Small intestine (tissue), 7 donors: Measurements from ENCODE around the gene UQCC5. TPM values are rescaled to one million over a fixed set of nuclear protein-coding genes. Genes with fewer than 3 reads are reported as not detected.

Experiments used
- DNase-seq, 2 donors: peaks; one replicate each; pipeline versions ENCODE4 v3.0.0 to v3.0.0-alpha.2; 2013
- FAIRE-seq: peaks from 2 replicates; lab custom pipeline; 2012; peaks lifted over from hg19 to GRCh38; lab: Jason Lieb, UNC
- H3K27ac ChIP-seq, 3 donors: one replicate each; pipeline ENCODE4 v1.5.1; 2013; ENCODE audit warnings: low read length in 2 of 3, mild to moderate bottlenecking in 2 of 3, control low read depth in 1 of 3, inconsistent platforms in 1 of 3, low read depth in 1 of 3, moderate library complexity in 1 of 3
- H3K27me3 ChIP-seq, 3 donors: one replicate each; pipeline ENCODE4 v1.6.1; 2013; ENCODE audit warnings: low read length in 3 of 3, inconsistent platforms in 1 of 3; ENCODE audit not compliant: control insufficient read depth in 3 of 3, insufficient read depth in 3 of 3
- H3K36me3 ChIP-seq, 3 donors: one replicate each; pipeline ENCODE4 v1.6.1; 2013; ENCODE audit warnings: low read length in 3 of 3, inconsistent platforms in 1 of 3, low read depth in 1 of 3, mild to moderate bottlenecking in 1 of 3, moderate library complexity in 1 of 3; ENCODE audit not compliant: control insufficient read depth in 3 of 3, insufficient read depth in 2 of 3
- H3K4me1 ChIP-seq, 3 donors: one replicate each; pipeline ENCODE4 v1.6.1; 2013; ENCODE audit warnings: low read length in 2 of 3, inconsistent platforms in 1 of 3, low read depth in 1 of 3, mild to moderate bottlenecking in 1 of 3, moderate library complexity in 1 of 3; ENCODE audit not compliant: control insufficient read depth in 3 of 3, insufficient read depth in 2 of 3
- H3K4me3 ChIP-seq, 3 donors: one replicate each; pipeline ENCODE4 v1.5.1; 2013; ENCODE audit warnings: low read length in 3 of 3, control low read depth in 1 of 3, inconsistent platforms in 1 of 3, low read depth in 1 of 3, mild to moderate bottlenecking in 1 of 3, moderate library complexity in 1 of 3
- H3K9me3 ChIP-seq, 2 donors: one replicate each; pipeline ENCODE4 v1.6.1; 2013; ENCODE audit warnings: low read depth in 1 of 2, low read length in 1 of 2; ENCODE audit not compliant: control insufficient read depth in 2 of 2, insufficient read depth in 1 of 2
- WGBS, 3 donors: extraction: QIAGEN DNeasy Blood & Tissue Kit; methylation state at CpG; one replicate each; pipeline ENCODE4 v1.1.7; 2013; 5-methylcytosine and 5-hydroxymethylcytosine counted together
- polyA plus RNA-seq, 4 donors: library from polyadenylated mRNA; stranded (reverse) in 3 of 4; unstranded in 1 of 4; fragments of 200-250 nt in 3 of 4; fragments of 120-200 nt in 1 of 4; gene quantifications; one replicate each; pipeline versions ENCODE4 v1.2.1 to v1.2.3, GENCODE V29; 2013
- donor health status: healthy with polysubstance abuse.
- donor health status: control.
- donor health status: control.
- donor health status: Bipolar disorder and iron deficiency.
- donor health status: healthy.

The UQCC5 gene
- polyA plus RNA-seq, 4 donors = 8.9 to 38.9 (median 20.3) TPM

DNA sequence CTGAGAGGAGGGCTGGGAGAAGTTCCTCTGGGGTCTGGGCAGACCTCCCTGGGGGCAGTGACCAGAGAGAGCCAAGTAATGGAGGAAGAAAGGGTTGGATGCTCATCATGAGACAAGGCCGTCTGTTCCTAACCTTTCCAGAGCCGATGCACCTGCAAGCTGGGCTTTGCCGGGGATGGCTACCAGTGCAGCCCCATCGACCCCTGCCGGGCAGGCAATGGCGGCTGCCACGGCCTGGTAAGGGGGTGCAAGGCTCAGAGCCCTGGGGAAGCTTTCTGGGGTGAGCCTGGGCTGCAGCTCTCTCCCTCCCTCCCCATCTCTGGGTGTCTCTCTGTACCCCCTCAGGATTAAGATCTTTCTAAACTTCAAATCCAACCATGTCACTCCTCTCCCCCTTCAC is 24.9 kb upstream of the UQCC5 start:
- Histone ChIP-seq H3K9me3 (no peaks in the 10 kb centered on the region), H3K27ac (no peak overlapping the region), H3K36me3 (peaks cover 0 to 4% (median 0%) of the 10 kb centered on the region in 3 donors), H3K4me3 (no peak overlapping the region), H3K27me3 (no peaks in the 10 kb centered on the region), H3K4me1 (no peaks in the 10 kb centered on the region)
- no peak for DNase-seq
- FAIRE-seq = no peak
- WGBS, 3 donors = 77 to 86% (median 80%) methylated on average over 7 of the region's 7 CpGs

DNA sequence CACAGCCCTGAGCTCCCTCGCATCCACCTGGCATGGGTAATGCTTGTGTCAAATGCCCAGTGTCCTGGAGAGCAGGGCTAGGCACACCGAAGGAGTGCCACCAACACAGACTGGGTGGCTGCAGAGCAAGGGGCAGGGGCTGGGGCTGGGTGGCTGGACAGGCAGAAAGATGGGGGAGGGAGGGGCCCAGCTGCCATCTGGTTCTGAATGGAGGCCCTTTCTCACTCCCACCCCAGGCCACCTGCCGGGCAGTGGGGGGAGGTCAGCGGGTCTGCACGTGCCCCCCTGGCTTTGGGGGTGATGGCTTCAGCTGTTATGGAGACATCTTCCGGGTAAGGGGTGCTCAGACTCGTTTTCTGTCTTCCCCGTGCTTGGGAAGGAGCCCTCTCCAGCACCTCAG is 24.3 kb upstream of the UQCC5 start:
- Histone ChIP-seq H3K27ac (no peak overlapping the region), H3K27me3 (no peaks in the 10 kb centered on the region), H3K4me3 (no peak overlapping the region), H3K4me1 (no peaks in the 10 kb centered on the region), H3K9me3 (no peaks in the 10 kb centered on the region), H3K36me3 (peaks cover 0 to 4% (median 0%) of the 10 kb centered on the region in 3 donors)
- WGBS, 3 donors = 58 to 69% (median 59%) methylated on average over 8 of the region's 8 CpGs
- no peak for DNase-seq
- no peak for FAIRE-seq

DNA sequence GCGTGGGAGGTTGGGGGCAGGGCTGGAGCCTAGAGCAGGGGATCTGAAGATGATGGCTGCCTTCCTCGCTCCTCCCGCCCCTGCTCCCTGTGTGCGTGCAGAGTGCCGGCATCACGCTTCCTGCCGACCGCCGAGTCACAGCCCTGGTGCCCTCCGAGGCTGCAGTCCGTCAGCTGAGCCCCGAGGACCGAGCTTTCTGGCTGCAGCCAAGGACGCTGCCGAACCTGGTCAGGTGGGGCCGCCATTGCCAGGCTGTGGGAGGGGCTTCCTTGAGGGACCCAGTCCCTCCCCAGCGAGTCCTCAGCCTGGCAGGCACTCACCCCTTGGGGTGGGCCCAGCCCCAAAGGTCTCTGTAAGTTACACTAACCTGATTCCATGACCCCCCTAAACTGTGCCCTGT is 23.7 kb upstream of the UQCC5 start:
- Histone ChIP-seq H3K4me1 (no peaks in the 10 kb centered on the region), H3K9me3 (no peaks in the 10 kb centered on the region), H3K27me3 (no peaks in the 10 kb centered on the region), H3K27ac (no peak overlapping the region), H3K36me3 (peaks cover 0 to 4% (median 0%) of the 10 kb centered on the region in 3 donors), H3K4me3 (no peak overlapping the region)
- FAIRE-seq (no peak), DNase-seq (no peak)
- whole genome bisulfite sequencing, 3 donors = 68 to 71% (median 69%) methylated on average over 17 of the region's 17 CpGs

DNA sequence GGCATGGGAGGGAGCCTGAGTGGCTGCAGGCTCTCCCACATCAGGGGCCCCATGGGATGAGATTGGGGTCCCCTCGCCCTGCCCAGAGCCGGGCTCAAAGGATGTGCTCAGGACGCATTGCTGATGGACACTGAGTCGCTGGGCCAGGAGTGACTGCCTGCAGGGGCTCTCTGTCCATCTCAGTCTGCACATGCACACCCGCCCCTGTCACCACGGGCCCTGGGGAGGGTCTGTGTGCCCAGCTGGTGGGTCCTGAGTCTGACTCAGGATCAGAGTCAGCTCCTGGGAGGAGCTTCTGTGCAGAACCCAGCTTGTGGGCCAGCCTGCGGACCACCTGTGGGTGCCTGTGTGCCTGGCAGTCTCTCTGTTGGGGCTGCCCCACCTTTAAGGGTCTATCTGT is 23.1 kb upstream of the UQCC5 start:
- WGBS, 3 donors = 79 to 88% (median 88%) methylated on average over 7 of the region's 7 CpGs
- no peaks in the 10 kb centered on the region for H3K27me3 ChIP-seq
- H3K36me3 ChIP-seq = peaks cover 0 to 3% (median 0%) of the 10 kb centered on the region in 3 donors
- H3K4me1 ChIP-seq = peaks cover 0 to 2% (median 0%) of the 10 kb centered on the region in 3 donors
- DNase-seq (no peak), FAIRE-seq (no peak)
- no peaks in the 10 kb centered on the region for H3K9me3 ChIP-seq
- no peak overlapping the region for H3K27ac ChIP-seq
- H3K4me3 ChIP-seq = no peak overlapping the region

DNA sequence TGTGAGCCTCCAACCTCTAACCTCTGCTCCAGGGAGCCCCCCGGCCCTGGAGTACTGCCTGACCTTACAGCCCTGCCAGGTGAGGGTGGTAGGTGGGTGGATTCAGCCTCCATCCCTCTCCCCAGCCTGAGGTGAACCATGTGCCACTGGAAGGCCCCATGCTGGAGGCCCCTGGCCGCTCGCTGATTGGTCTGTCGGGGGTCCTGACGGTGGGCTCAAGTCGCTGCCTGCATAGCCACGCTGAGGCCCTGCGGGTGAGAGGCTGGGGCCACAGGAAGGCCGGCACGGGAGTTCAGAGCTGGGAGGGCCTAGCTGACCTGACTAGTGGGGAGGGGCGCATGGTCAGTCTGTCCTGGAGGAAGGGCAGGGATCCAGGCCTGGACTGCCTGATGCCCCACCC is 21.8 kb upstream of the UQCC5 start:
- Histone ChIP-seq H3K9me3 (no peaks in the 10 kb centered on the region), H3K27ac (no peak overlapping the region), H3K27me3 (no peaks in the 10 kb centered on the region), H3K36me3 (peaks cover 0 to 5% (median 0%) of the 10 kb centered on the region in 3 donors), H3K4me3 (no peak overlapping the region), H3K4me1 (peaks cover 0 to 6% (median 0%) of the 10 kb centered on the region in 3 donors)
- WGBS, 3 donors = 80 to 82% (median 82%) methylated on average over 10 to 11 of the region's 11 CpGs
- FAIRE-seq = no peak
- DNase-seq = no peak

DNA sequence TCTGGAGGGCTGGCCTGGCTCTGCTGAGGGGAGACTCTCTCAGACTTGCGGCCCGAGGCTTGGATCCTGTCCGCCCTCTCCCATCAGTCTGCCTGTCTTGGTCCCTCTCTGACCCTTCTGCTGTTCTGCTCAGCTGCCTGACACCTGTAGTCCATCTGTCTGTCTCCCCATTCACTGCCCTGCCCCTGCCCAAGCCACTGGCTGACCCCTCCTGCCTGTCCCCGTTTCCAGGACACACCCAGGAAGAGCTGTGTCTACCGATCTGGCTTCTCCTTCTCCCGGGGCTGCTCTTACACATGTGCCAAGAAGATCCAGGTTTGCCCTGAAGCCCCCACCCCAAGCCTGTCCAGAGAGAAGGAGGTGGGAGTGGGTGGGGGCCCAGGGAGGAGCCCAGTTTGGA is 21.2 kb upstream of the UQCC5 start:
- peaks cover 0 to 5% (median 0%) of the 10 kb centered on the region in 3 donors for H3K36me3 ChIP-seq
- no peak overlapping the region for H3K4me3 ChIP-seq
- no peak for FAIRE-seq
- H3K9me3 ChIP-seq = no peaks in the 10 kb centered on the region
- 43 to 54% (median 52%) methylated on average over 6 of the region's 6 CpGs for WGBS, 3 donors
- H3K27me3 ChIP-seq = no peaks in the 10 kb centered on the region
- H3K4me1 ChIP-seq = peaks cover 0 to 6% (median 0%) of the 10 kb centered on the region in 3 donors
- DNase-seq = no peak
- H3K27ac ChIP-seq = no peak overlapping the region

DNA sequence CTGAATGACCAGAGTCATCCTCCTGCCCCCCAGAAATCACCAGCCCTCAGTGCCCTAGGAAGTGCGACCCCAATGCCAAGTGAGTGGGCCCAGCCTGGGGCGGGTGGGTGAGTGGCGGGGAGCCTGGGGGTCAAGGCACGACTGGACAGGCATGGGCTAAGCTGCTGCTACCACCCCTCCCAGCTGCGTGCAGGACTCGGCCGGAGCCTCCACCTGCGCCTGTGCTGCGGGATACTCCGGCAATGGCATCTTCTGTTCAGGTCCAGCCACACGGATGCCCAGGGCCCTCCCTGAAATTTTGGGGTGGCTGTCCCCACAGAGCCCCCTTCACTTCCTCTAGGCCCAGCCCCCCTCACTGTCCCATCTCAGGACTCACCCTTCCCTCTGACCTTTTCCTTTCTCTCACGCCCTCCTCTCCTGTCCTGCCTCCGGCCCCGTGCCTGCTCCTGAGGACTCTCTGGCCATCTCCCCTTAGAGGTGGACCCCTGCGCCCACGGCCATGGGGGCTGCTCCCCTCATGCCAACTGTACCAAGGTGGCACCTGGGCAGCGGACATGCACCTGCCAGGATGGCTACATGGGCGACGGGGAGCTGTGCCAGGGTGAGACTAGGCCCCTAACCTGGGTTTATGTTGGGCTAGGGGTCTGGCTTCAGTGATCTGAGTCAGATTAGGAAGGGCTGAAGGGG is 19.8 kb upstream of the UQCC5 start:
- WGBS, 3 donors = 90 to 95% (median 92%) methylated on average over 16 to 19 of the region's 19 CpGs
- H3K36me3 ChIP-seq = peaks cover 0 to 7% (median 0%) of the 10 kb centered on the region in 3 donors
- DNase-seq = no peak
- H3K4me1 ChIP-seq = peaks cover 0 to 6% (median 0%) of the 10 kb centered on the region in 3 donors
- H3K27ac ChIP-seq = no peak overlapping the region
- no peak overlapping the region for H3K4me3 ChIP-seq
- no peak for FAIRE-seq
- H3K27me3 ChIP-seq = no peaks in the 10 kb centered on the region
- no peaks in the 10 kb centered on the region for H3K9me3 ChIP-seq

DNA sequence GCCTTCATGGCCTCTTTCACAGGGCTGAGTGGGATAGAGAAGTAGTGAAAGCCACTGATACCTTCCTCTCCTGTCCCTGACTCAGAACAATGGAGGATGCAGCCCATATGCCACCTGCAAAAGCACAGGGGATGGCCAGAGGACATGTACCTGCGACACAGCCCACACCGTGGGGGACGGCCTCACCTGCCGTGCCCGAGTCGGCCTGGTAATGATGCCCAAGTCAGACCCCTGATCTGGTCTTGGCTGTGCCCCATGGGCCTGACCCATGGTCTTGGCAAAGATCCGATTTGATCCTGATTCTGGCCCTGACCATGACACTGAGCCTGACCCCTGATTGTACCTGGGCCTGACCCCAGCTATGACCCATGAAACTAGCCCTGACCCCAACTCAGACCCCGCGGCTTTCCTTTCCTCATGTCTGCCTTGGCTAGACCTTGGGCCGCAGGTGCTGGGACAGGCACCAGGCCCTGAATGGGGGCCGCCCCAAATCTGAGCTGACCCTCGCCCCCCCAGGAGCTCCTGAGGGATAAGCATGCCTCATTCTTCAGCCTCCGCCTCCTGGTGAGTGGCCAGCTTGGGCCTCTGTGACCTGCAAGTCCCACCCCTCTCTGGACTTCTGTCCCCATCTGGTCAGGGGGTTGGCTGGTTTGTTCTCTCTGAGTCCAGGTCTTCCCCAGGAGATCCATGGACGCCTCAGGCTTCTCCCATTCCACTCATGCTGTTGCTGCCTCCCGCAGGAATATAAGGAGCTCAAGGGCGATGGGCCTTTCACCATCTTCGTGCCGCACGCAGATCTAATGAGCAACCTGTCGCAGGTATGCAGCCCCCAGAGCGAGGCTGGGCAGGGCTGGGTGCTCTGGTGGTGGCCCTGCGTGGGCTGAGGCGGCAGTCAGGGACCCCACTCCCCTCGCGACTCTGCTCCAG is 18.3 kb upstream of the UQCC5 start:
- 66 to 83% (median 72%) methylated on average over 25 of the region's 25 CpGs for whole genome bisulfite sequencing, 3 donors
- DNase-seq = no peak
- peak overlapping the region in 2 of 3 donors; percentile 10 to 40 for H3K4me3 ChIP-seq

More for the DNA sequence above, 18.3 kb upstream of the UQCC5 start:
- Histone ChIP-seq H3K4me1 (peaks cover 0 to 6% (median 0%) of the 10 kb centered on the region in 3 donors), H3K36me3 (peaks cover 0 to 13% (median 0%) of the 10 kb centered on the region in 3 donors), H3K27me3 (no peaks in the 10 kb centered on the region), H3K27ac (no peak overlapping the region), H3K9me3 (no peaks in the 10 kb centered on the region)
- no peak for FAIRE-seq
